EH (cell line): ENCODE measurements around the gene MPPE1.
"Not testable (repeated sequence)": the region's sequence is repeated elsewhere in the genome, so short reads cannot be mapped to it uniquely, and the experiment has no call there.

Experiments
- DNase-seq: peaks from one replicate; pipeline ENCODE4 v3.0.0-alpha.2; 2015; ENCODE audit warnings: low read depth

MPPE1 gene

GRCh38 chr18:11925800-11926481 lies 17.8 kb upstream of the MPPE1 start:
- no peak for DNase-seq

GRCh38 chr18:11923450-11923849 lies 15.3 kb upstream of the MPPE1 start:
- DNase-seq = no peak

- DNase-seq = not testable (repeated sequence)
Measured at GRCh38 chr18:11919522-11919921, 11.4 kb upstream of the MPPE1 start.

DNA sequence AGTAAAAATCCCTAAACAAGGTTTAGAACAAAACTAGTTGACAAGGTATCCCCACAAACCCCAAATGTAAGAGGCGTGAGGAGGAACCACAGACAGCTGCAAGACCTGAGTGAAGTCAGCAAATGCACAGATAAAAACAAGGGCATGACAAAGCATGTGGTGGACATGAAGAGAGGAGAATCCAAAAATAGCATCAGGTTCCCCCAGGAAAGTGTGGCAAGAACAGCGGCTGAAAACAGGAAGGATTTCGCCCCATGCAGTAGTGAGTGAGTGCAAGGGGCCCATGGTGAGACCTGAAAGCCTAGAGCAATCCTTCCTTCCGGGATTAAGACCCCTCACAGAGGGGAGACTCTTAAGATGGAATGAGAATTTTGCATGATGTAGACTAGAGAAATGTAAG lies 8.8 kb upstream of the MPPE1 start:
- not testable (repeated sequence) for DNase-seq

GRCh38 chr18:11909591-11910026 lies 1.5 kb upstream of the MPPE1 start:
- peak; percentile 49 for DNase-seq

DNA sequence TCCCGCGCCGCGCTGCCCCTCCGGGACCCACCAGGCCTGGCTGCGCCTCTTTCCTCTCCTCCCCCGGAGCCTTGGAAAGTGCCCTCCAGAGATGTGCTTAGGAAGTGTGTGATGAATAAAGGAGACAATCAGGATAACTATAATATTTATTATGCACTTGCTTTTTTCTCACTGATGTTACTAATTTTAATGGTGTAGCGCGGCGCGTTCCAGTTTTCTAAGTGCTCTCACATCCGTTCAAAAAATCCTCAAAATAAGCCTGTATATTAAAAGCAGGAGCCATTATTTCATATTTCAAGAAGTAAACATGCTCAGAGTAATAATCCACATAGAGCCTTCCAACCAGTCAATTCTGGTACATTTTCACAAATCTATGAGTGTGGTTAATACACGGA lies 941 bp upstream of the MPPE1 start:
- no peak for DNase-seq

GRCh38 chr18:11906926-11907874 lies 917 bp downstream of the MPPE1 start:
- DNase-seq = peak; percentile 23

- DNase-seq = no peak
Measured at GRCh38 chr18:11906176-11906575, 1.9 kb downstream of the MPPE1 start.

- no peak for DNase-seq
Measured at GRCh38 chr18:11905613-11906012, 2.5 kb downstream of the MPPE1 start.

GRCh38 chr18:11902522-11903292 lies 5.4 kb downstream of the MPPE1 start:
- no peak for DNase-seq

DNA sequence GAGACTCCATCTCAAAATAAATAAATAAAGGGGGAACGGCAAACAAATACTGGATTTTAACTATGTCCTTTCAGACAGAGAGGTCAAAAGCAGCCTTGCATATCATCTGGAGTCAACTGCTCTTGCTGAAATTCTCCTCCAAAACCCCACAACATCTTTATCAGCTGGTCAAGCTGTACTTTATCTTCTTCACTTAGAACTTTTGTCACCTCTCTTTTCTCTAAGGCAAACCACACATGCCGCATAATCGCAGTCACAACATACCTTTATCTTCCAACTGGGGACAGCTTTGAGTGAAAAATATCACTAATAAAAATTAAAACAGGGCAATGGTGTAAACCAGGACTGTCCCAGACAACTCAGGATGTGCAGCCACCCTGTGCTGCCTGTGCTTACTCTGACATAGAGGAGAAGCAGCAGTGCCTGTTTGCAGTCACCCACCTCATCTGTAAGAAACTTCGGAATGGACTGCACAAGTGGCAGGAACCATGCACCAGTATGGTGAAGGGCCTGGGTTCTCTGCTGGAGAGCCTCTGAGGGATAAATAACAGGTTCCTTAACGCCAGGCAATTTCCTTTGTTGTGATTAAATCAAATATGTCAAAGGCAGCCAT lies 6.2 kb downstream of the MPPE1 start:
- DNase-seq = no peak

DNA sequence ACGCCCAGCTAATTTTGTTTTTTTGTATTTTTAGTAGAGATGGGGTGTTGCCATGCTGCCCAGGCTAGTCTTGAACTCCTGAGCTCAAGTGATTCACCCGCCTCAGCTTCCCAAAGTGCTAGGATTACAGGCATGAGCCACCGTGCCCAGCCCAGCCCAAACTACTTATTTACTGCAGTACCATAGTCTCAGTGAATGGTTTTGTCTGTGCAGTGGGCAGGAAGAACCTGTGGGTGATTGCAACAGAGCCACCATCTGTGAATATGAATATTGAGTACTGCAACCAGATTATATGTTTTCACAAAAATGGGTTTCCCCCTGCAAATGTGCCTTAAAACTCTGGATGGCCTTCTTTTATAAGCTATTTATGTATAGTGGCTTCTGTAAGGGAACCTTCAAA lies 9.1 kb downstream of the MPPE1 start:
- DNase-seq = no peak

- no peak for DNase-seq
Measured at GRCh38 chr18:11897781-11898180, 10.3 kb downstream of the MPPE1 start.

- not testable (repeated sequence) for DNase-seq
Measured at GRCh38 chr18:11892438-11892837, 15.7 kb downstream of the MPPE1 start.

- no peak for DNase-seq
Measured at GRCh38 chr18:11891737-11892136, 16.4 kb downstream of the MPPE1 start.

DNA sequence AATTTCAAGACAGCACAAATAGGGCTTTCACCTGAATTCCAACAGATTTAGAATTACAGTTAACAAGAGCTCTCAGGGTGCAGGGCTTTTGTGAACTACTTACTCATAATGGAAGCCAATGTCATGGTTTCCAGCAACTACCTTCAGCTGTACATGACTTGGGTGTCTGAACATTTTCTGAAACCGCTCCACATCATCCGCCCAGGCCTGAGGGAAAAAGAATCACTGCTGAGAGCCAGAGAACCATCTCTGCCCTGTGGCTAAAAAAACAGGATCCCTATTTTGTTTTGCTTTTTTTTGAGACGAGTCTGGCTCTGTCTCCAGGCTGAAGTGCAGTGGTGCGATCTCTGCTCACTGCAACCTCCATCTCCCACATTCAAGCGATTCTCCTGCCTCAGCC lies 18.8 kb downstream of the MPPE1 start:
- DNase-seq = no peak

- no peak for DNase-seq
Measured at GRCh38 chr18:11888726-11889125, 19.4 kb downstream of the MPPE1 start.

DNA sequence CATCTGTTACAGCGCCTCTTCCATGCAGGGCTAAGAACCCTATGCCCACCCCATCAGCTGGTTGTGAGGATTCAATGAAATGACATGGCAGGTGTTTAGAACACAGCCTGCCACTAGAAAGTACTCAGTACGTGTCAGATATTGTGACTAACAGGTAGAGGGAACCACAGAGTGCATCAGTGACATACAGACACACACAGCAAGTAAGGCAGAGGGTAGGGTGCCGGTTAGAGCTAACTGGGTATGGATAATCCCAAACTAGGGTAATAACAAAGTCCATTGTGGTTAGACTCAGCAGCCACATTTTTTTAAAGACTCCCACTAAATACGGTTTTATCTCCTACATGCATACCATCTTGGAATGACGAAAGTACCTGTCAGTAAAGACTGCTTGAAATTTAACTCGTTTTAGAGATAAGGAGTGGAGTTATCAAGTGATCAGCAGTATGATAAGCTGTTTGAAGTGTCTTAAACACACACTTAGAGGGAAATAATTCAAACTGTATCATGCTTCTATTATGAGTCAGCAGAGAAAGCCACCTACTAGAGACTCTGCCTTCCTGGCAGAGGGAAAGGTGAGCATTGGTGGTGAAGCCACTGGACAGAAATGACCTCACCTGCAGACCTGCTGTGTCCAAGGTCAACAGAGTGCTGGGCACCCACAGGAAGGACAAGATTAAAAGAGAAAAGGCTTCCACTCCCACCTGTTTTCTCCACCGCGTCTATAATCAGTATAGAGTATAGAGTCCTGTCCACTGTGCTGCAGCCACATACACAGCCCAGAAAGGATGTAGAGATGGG lies 20.6 kb downstream of the MPPE1 start:
- DNase-seq = no peak

- DNase-seq = no peak
Measured at GRCh38 chr18:11886577-11887110, 21.5 kb downstream of the MPPE1 start.

DNA sequence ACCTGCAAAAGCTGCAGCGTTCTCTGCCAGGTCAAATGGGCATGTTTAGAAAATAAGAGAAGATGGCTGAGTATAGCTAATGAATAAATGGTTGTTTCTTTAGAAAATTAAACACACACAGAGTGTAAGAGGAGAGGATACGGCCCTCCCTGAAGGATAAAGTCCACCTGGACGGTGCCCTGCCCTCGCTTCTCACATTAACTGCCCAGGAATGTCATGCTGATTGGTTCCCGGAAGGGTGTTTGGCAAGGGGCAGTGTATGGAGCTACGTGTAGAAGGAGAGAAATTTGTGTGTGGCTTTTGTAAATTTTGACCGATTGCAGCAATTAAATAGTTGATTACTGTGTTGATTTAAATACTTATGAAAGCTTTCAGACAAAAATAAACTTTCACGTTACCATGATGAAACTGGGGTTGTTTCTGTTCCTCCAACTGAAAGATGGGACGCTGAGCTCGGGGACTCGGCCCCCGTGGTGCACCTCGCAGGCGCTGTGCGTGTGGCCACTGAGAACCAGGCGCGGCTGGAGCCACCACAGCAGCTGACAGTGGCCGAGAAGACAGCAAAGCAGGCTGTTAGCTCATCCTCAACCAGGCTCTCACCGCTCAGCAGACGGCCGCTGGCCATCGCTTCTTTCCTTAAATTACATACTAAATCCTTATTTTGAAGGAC lies 22.7 kb downstream of the MPPE1 start:
- no peak for DNase-seq
